Measurements from ENCODE around the gene IL17RE.
A peak's percentile ranks its signal among the peaks of the same experiment; 100 is the strongest.

Gene IL17RE

GRCh38 chr3:9951962-9952805, 49.5 kb downstream of the IL17RE start, which contains the start of gene PRRT3:
TSS of gene PRRT3 (minus strand) at chr3:9952408. CDS start at chr3:9950115, 2,293 bp downstream.
- peak; percentile 68 for DNase-seq (ENCODE audit: low spot score)

GRCh38 chr3:9955067-9955502, 52.4 kb downstream of the IL17RE start:
- DNase-seq (ENCODE audit: low spot score): peak; percentile 80

GRCh38 chr3:9955611-9956352, 53.1 kb downstream of the IL17RE start:
- no peak for DNase-seq (ENCODE audit: low spot score)

- no peak for DNase-seq (ENCODE audit: low spot score)
Measured at GRCh38 chr3:9957214-9957613, 54.6 kb downstream of the IL17RE start.

- no peak for DNase-seq (ENCODE audit: low spot score)
Measured at GRCh38 chr3:9965200-9965875, 62.7 kb downstream of the IL17RE start.

Small RNA genes within 50 kb of the gene (small RNA-seq; reads per million reads assigned to genes)
- gene RNU6-882P: 0 reads per million in 2 experiments

Data from SK-N-DZ (cell line).